8988T (cell line): Measurements from ENCODE around the gene IFITM1.
"Not testable (repeated sequence)": the region's sequence is repeated elsewhere in the genome, so short reads cannot be mapped to it uniquely, and the experiment has no call there.

Source experiments
- DNase-seq: peaks from one replicate; pipeline ENCODE4 v3.0.0; 2011

IFITM1 gene

GRCh38 chr11:350723-351255 is 36.9 kb downstream of the IFITM1 start:
- DNase-seq, result no peak

GRCh38 chr11:351411-351810 is 37.6 kb downstream of the IFITM1 start:
- no peak for DNase-seq

- no peak for DNase-seq
These were observed 38.7 kb downstream of the IFITM1 start for GRCh38 chr11:352456-353031.

- DNase-seq, result no peak
These were observed 39.5 kb downstream of the IFITM1 start for GRCh38 chr11:353179-353873.

- peak; percentile 88 for DNase-seq
These were observed 42.0 kb downstream of the IFITM1 start for GRCh38 chr11:355581-356458.

- no peak for DNase-seq
These were observed 42.8 kb downstream of the IFITM1 start for GRCh38 chr11:356610-357009.

- DNase-seq, result no peak
These were observed 43.7 kb downstream of the IFITM1 start for GRCh38 chr11:357582-357981.

- no peak for DNase-seq
These were observed 44.4 kb downstream of the IFITM1 start for GRCh38 chr11:358129-358800.

- DNase-seq, result no peak
These were observed 45.4 kb downstream of the IFITM1 start for GRCh38 chr11:359181-359714.

- DNase-seq, result no peak
These were observed 46.8 kb downstream of the IFITM1 start for GRCh38 chr11:360326-361280.

GRCh38 chr11:362642-363442 is 49.0 kb downstream of the IFITM1 start:
- no peak for DNase-seq

- DNase-seq, result not testable (repeated sequence)
These were observed 49.6 kb downstream of the IFITM1 start for GRCh38 chr11:363443-363805.

- DNase-seq, result peak; percentile 97
These were observed 50.3 kb downstream of the IFITM1 start for GRCh38 chr11:363948-364761.
